ENCODE measurements around the gene NFATC2.

The NFATC2 gene

DNA sequence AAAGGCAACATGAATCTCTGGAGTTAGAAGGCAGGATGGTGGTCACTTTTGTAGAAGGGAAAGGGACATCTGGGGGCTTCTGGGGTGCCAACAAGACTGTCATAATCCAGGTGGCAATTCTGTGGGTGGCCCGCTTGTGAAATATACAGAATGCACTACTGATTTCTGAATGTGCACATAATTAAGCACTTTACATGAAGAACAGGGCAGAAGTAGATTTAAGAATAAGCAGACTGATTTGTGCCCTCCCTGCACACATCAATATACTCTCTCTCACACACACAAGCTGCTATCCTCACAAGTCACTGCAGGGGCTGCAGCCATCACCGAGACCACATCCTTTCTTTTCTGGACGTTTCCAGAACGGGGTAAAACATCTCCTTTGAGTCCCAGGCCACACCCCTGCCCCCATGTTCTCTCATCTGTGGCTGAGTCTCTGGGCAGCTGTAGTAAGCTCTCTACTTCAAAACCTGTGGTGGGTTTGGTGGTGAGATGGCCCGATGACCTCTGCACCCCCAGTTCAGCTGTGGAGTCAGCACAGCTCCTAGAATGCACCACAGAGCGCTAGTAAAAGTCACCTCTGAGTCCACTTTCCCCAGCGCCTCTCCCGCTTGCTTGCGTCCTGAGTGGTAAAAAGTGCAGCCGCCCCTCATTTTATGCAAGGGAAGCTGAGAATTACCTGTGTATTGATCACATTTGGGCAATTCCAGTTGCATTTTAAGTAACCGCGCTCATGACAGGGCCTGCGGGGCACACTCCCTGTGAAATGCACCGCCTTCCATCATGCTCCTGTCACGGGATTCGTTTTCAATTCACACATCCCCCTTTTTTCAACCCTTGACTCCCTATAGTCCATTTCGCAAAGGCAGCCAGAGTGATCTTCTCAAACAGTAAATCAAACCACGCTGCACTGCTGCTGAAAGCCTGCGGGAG, 115.5 kb downstream of the NFATC2 start:
- no peak for ATAC-seq (ENCODE audit: low read depth)
- Histone ChIP-seq H3K27ac (ENCODE audit: poor library complexity, severe bottlenecking) (no peak overlapping the region), H3K36me3 (ENCODE audit: low read depth) (no peaks in the 10 kb centered on the region), H3K27me3 (ENCODE audit: insufficient read depth, poor library complexity, severe bottlenecking) (no peaks in the 10 kb centered on the region), H3K4me3 (ENCODE audit: severe bottlenecking) (no peak overlapping the region), H3K9me3 (ENCODE audit: severe bottlenecking) (no peaks in the 10 kb centered on the region), H3K4me1 (ENCODE audit: insufficient read depth, poor library complexity, severe bottlenecking) (no peaks in the 10 kb centered on the region)
- TF ChIP-seq, protein P1, sequence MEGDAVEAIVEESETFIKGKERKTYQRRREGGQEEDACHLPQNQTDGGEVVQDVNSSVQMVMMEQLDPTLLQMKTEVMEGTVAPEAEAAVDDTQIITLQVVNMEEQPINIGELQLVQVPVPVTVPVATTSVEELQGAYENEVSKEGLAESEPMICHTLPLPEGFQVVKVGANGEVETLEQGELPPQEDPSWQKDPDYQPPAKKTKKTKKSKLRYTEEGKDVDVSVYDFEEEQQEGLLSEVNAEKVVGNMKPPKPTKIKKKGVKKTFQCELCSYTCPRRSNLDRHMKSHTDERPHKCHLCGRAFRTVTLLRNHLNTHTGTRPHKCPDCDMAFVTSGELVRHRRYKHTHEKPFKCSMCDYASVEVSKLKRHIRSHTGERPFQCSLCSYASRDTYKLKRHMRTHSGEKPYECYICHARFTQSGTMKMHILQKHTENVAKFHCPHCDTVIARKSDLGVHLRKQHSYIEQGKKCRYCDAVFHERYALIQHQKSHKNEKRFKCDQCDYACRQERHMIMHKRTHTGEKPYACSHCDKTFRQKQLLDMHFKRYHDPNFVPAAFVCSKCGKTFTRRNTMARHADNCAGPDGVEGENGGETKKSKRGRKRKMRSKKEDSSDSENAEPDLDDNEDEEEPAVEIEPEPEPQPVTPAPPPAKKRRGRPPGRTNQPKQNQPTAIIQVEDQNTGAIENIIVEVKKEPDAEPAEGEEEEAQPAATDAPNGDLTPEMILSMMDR (IDR thresholded peaks at IDR 0.05; ENCODE audit: poor library complexity, severe bottlenecking), result no peak
- no peak for DNase-seq (ENCODE audit: low spot score)

DNA sequence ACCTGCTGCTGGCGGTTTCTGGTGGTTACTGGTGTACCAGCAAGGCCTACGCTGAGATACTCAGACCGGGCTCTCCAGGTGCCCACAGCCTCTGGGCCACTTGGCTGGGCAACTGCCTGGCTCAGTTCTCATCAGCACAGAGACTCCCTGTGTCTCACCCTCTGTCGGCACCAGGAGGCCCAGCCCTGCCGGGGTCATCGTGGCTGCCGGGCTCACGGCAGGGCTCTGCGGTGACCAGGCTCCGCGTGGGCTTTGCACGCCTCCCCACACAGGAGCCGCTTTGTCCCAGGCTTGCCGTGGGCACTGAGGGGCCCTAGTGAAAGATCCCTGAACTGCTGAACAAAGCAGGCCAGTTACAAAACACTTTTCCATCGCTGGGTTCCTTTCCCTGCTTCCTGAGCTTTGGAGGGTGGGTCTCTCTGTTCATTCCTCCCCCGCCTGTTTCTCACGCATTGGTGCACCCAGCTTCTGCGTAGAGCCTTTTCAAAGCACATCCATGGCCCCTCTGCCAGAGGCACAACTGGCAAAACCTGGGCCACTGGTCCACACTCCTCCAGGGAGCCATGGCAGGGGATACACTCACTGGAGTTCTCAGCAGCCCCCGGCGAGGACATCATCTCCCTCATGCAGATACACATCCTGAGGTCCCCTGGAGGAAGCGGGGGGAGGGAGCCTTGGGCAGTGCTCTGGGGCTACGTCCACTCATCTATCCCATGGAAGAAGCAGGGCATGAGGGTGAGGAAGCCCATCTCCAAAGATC, 117.0 kb downstream of the NFATC2 start:
- Histone ChIP-seq H3K9me3 (ENCODE audit: severe bottlenecking) (no peaks in the 10 kb centered on the region), H3K36me3 (ENCODE audit: low read depth) (no peaks in the 10 kb centered on the region), H3K27me3 (ENCODE audit: insufficient read depth, poor library complexity, severe bottlenecking) (no peaks in the 10 kb centered on the region), H3K4me1 (ENCODE audit: insufficient read depth, poor library complexity, severe bottlenecking) (no peaks in the 10 kb centered on the region), H3K4me3 (ENCODE audit: severe bottlenecking) (no peak overlapping the region), H3K27ac (ENCODE audit: poor library complexity, severe bottlenecking) (no peak overlapping the region)
- DNase-seq (ENCODE audit: low spot score) (no peak), ATAC-seq (ENCODE audit: low read depth) (no peak)
- TF ChIP-seq, protein P1 (IDR thresholded peaks at IDR 0.05; ENCODE audit: poor library complexity, severe bottlenecking), result no peak

DNA sequence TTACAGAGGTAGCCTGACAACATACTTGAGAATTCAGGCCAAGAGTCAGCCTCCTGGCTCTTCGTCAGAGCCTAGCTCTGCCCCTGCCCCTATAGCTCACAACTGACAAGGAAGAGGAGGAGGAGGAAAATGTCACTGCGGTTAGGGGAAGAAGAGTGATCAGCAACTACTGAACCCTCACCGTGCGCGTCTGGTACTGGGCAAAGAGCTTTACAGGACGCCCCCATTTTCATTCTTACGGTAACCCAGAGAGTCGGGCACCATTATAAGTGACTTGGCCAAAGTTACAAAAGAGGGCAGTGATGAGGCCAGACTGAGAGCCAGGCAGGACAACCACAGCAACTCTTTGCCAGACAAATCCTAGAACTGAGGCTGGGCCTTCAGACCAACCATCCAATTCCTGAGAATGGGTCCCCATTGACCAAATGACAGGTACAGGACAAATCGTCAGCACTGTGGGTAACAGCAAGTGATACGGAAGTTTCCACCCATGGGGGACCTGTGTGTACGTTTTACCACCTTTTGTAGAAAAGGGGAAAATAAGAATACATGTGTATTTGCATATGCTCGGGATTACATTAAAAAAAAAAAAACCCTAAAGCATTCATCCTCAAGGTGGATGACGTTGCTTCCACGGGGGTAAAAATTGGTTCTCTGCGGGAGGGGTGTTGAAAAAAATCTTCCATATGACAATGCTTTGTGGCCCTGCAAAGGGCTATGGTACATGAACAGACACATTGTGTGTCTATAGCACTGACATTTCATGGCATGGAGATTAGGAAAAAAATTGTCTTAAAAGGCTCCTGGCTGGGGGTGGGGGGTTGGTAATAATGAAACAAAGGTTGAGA, 118.0 kb downstream of the NFATC2 start:
- H3K4me1 ChIP-seq (ENCODE audit: insufficient read depth, poor library complexity, severe bottlenecking), result peaks cover 4% of the 10 kb centered on the region
- DNase-seq (ENCODE audit: low spot score) (no peak), ATAC-seq (ENCODE audit: low read depth) (no peak)
- H3K4me3 ChIP-seq (ENCODE audit: severe bottlenecking), result no peak overlapping the region
- H3K36me3 ChIP-seq (ENCODE audit: low read depth), result no peaks in the 10 kb centered on the region
- no peak overlapping the region for H3K27ac ChIP-seq (ENCODE audit: poor library complexity, severe bottlenecking)
- no peaks in the 10 kb centered on the region for H3K9me3 ChIP-seq (ENCODE audit: severe bottlenecking)
- H3K27me3 ChIP-seq (ENCODE audit: insufficient read depth, poor library complexity, severe bottlenecking), result no peaks in the 10 kb centered on the region
- TF ChIP-seq, protein P1 (IDR thresholded peaks at IDR 0.05; ENCODE audit: poor library complexity, severe bottlenecking), result no peak

DNA sequence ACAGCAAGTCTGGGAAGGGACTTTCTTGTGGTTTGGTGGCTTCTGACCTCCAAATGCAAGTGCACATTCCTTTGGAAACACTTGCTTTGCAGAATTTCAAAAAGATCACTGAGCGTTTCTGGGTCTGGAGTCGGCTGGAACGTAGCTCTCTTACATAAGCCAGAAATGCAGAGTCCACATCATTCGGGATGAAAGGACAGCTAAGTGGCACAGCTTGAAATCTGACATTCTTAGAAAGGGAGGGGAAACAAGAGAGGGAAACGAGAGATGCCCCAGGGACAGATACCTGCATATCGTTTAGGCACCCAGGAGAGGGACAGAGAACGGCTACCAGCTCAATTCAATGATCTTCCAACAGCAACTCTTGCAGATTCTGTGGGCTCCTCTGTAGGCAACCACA, 118.7 kb downstream of the NFATC2 start:
- TF ChIP-seq, protein P1 (IDR thresholded peaks at IDR 0.05; ENCODE audit: poor library complexity, severe bottlenecking), result no peak
- Histone ChIP-seq H3K27ac (ENCODE audit: poor library complexity, severe bottlenecking) (no peak overlapping the region), H3K4me1 (ENCODE audit: insufficient read depth, poor library complexity, severe bottlenecking) (peaks cover 4% of the 10 kb centered on the region), H3K36me3 (ENCODE audit: low read depth) (no peaks in the 10 kb centered on the region), H3K27me3 (ENCODE audit: insufficient read depth, poor library complexity, severe bottlenecking) (no peaks in the 10 kb centered on the region), H3K4me3 (ENCODE audit: severe bottlenecking) (no peak overlapping the region), H3K9me3 (ENCODE audit: severe bottlenecking) (no peaks in the 10 kb centered on the region)
- no peak for ATAC-seq (ENCODE audit: low read depth)
- peak; percentile 31 for DNase-seq (ENCODE audit: low spot score)

Data from RWPE2 (cell line).